ENCODE measurements around the gene DLGAP3. TPM values are rescaled to one million over a fixed set of nuclear protein-coding genes. Genes with fewer than 3 reads are reported as not detected.

Gene DLGAP3, protein sequence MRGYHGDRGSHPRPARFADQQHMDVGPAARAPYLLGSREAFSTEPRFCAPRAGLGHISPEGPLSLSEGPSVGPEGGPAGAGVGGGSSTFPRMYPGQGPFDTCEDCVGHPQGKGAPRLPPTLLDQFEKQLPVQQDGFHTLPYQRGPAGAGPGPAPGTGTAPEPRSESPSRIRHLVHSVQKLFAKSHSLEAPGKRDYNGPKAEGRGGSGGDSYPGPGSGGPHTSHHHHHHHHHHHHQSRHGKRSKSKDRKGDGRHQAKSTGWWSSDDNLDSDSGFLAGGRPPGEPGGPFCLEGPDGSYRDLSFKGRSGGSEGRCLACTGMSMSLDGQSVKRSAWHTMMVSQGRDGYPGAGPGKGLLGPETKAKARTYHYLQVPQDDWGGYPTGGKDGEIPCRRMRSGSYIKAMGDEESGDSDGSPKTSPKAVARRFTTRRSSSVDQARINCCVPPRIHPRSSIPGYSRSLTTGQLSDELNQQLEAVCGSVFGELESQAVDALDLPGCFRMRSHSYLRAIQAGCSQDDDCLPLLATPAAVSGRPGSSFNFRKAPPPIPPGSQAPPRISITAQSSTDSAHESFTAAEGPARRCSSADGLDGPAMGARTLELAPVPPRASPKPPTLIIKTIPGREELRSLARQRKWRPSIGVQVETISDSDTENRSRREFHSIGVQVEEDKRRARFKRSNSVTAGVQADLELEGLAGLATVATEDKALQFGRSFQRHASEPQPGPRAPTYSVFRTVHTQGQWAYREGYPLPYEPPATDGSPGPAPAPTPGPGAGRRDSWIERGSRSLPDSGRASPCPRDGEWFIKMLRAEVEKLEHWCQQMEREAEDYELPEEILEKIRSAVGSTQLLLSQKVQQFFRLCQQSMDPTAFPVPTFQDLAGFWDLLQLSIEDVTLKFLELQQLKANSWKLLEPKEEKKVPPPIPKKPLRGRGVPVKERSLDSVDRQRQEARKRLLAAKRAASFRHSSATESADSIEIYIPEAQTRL
- under 0.01 TPM in 1 of 2 replicates, not detected in the other for total RNA-seq

DNA sequence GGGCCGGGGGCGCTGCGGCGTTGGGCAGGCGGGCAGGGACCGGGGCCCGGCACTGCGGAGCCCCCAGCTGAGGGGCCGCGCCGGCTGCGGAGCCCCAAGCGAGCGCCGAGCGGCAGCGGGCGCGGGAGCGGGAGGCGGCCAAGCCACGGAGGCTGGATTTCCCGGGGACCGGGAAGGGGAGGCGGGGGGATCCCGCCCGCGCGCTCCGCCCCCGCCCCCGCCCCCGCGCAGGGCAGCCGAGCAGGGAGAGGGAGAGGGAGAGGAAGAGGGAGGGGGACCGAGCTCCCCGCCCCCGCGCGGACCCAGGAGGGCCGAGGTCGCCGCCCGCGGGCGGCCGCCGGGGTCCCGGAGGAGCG lies at the start of gene DLGAP3:
Gene DLGAP3, minus strand, starts transcription at position 154 of the 356 bp plus-strand sequence. CDS start 24,267 bp downstream, outside the sequence.

DNA sequence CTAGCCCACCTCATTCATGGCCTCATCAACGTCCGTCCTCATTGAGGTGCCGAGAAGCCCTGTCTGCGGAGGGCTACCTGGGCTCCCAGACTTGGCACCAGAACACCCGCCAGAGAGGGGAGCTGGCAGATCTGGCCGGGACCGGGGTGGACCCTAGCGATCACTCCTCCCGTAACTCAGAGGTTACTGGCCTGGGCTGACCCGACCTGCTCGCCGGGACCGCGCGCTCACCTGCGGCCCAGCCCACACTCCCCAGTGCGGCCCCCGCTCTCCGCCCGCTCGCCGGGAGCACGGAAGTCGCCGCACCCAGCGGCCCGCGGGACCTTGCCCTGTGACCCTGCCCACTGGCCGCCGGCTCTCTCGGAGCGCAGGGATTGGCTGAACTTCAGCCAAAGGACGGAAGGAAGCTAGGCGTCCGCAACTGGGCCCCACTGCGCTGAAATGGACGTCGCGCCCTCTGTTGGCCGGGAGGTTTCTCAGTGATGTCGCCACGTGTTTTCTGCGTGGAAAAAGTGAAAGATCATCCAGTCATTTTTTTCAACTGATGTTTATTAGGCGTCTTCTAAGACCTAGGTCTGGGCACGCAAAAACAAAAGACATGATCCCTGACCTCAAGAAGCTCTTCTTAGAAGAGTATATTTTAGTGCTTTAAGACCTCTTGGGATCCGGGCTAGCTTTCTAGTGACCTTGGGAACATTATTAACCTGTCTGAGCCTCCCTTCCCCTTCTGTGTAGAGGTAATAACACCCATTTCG lies 69.8 kb downstream of the DLGAP3 start, which contains the start of gene SMIM12:
Gene SMIM12, minus strand, starts transcription at position 304 of the 755 bp plus-strand sequence. CDS start 3,772 bp downstream, outside the sequence.

Other genes with a start within 250 kb of the DLGAP3 start
- gene GJB5, start 174.6 kb downstream of the DLGAP3 start, total RNA-seq: 0.11 TPM in 1 of 2 replicates, not detected in the other
- not detected in 2 replicates for gene GJB4, start 169.9 kb downstream of the DLGAP3 start, total RNA-seq
- gene GJB3, start 148.4 kb downstream of the DLGAP3 start, total RNA-seq: not detected in 2 replicates
- 0.11 TPM in 1 of 2 replicates, not detected in the other for gene GJA4, start 136.7 kb downstream of the DLGAP3 start, total RNA-seq
- 24.4 and 40.9 TPM in 2 replicates for gene SMIM12, start 69.9 kb downstream of the DLGAP3 start, total RNA-seq
- 38.0 and 43.1 TPM in 2 replicates for gene TMEM35B, start 55.7 kb upstream of the DLGAP3 start, total RNA-seq
- 25.7 and 34.1 TPM in 2 replicates for gene ZMYM6, start 102.3 kb upstream of the DLGAP3 start, total RNA-seq
- 22.7 and 29.4 TPM in 2 replicates for gene ZMYM1, start 149.7 kb upstream of the DLGAP3 start, total RNA-seq

Measured in articular chondrocyte of knee joint (primary cell).